Embryonic facial prominence (tissue), 1 donor: ENCODE measurements around the gene DCTN4.
A peak's percentile ranks its signal among the peaks of the same experiment; 100 is the strongest.

ENCODE experiments used
- DNase-seq: peaks from one replicate; pipeline ENCODE4 v3.0.0-alpha.2; 2016; ENCODE audit errors: extremely low spot score

DCTN4 gene

GRCh38 chr5:150740992-150741391, 17.8 kb downstream of the DCTN4 start:
- DNase-seq, result no peak

- DNase-seq, result no peak
Measured at GRCh38 chr5:150738862-150739261, 20.0 kb downstream of the DCTN4 start.

GRCh38 chr5:150734579-150735384, 24.0 kb downstream of the DCTN4 start:
- DNase-seq, result no peak

- no peak for DNase-seq
Measured at GRCh38 chr5:150731669-150732242, 27.1 kb downstream of the DCTN4 start.

- no peak for DNase-seq
Measured at GRCh38 chr5:150729859-150730258, 29.0 kb downstream of the DCTN4 start.

GRCh38 chr5:150723845-150724244, 35.0 kb downstream of the DCTN4 start:
- no peak for DNase-seq

- no peak for DNase-seq
Measured at GRCh38 chr5:150710165-150710564, 48.7 kb downstream of the DCTN4 start.

GRCh38 chr5:150706776-150707390, 51.9 kb downstream of the DCTN4 start:
- DNase-seq, result no peak

- DNase-seq, result no peak
Measured at GRCh38 chr5:150703762-150704161, 55.1 kb downstream of the DCTN4 start.

GRCh38 chr5:150700594-150701377, 58.0 kb downstream of the DCTN4 start, which contains the start of gene RBM22:
Gene RBM22 (minus strand): TSS chr5:150701062. CDS start chr5:150700985, 77 bp downstream.
- DNase-seq, result peak; percentile 93

GRCh38 chr5:150700246-150700593, 58.6 kb downstream of the DCTN4 start:
- no peak for DNase-seq

- no peak for DNase-seq
Measured at GRCh38 chr5:150694612-150695011, 64.2 kb downstream of the DCTN4 start.

- no peak for DNase-seq
Measured at GRCh38 chr5:150692276-150692675, 66.5 kb downstream of the DCTN4 start.

- no peak for DNase-seq
Measured at GRCh38 chr5:150690760-150691159, 68.1 kb downstream of the DCTN4 start.

GRCh38 chr5:150689120-150689519, 69.7 kb downstream of the DCTN4 start:
- no peak for DNase-seq

GRCh38 chr5:150676578-150676977, 82.2 kb downstream of the DCTN4 start:
- no peak for DNase-seq

GRCh38 chr5:150675069-150675468, 83.7 kb downstream of the DCTN4 start:
- DNase-seq, result no peak

- no peak for DNase-seq
Measured at GRCh38 chr5:150674341-150674821, 84.4 kb downstream of the DCTN4 start.

- no peak for DNase-seq
Measured at GRCh38 chr5:150672884-150673275, 85.9 kb downstream of the DCTN4 start.

GRCh38 chr5:150672237-150672883, 86.5 kb downstream of the DCTN4 start:
- no peak for DNase-seq

GRCh38 chr5:150671509-150672236, 87.1 kb downstream of the DCTN4 start:
- DNase-seq, result no peak
